GM21390 (cell line): Measurements from ENCODE around the gene HACD4.
"Not testable (repeated sequence)": the region's sequence is repeated elsewhere in the genome, so short reads cannot be mapped to it uniquely, and the experiment has no call there.

Experiments
- ATAC-seq: cut with Tn5 transposase; IDR thresholded peaks from one replicate; pipeline ENCODE4 v1.9.1; 2021; ENCODE audit not compliant: unreplicated experiment

HACD4 gene

GRCh38 chr9:21016701-21017491, 14.5 kb downstream of the HACD4 start:
- ATAC-seq, result no peak

- ATAC-seq, result no peak
Observed at GRCh38 chr9:21015995-21016394, 15.4 kb downstream of the HACD4 start.

DNA sequence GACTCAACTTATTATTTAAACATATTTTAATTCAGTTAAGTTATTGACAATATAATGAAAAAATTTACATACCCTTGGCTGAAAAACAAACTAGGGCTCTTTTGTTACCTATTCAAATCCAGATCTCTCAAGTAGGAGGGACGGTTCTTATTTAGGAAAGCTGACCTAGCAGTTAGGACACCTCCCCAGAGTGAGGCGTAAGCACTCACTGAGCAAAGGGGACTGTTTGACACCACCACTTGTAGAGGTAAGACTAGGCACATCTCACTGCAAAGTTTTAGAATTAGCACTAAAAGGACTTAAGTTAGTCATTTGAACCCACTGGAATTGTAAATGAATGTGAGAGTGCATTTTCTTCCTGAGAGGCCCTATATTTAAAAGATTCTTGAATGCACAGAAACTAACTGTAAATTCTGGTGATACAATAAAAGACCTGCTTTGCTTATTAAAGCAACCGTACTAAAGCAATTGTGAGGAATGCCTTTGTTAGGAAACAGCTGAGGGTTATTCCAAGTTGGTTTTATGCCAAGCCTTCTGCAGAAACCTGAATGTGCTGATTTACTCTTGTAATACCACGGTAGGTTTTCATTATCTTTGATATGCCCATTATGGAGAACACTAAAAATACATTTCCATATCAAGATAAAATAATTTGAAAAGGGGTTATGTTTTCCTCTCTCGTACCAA, 16.2 kb downstream of the HACD4 start:
- ATAC-seq, result no peak

GRCh38 chr9:21002040-21002439, 29.4 kb downstream of the HACD4 start:
- ATAC-seq, result no peak

GRCh38 chr9:21001581-21001980, 29.9 kb downstream of the HACD4 start:
- no peak for ATAC-seq

DNA sequence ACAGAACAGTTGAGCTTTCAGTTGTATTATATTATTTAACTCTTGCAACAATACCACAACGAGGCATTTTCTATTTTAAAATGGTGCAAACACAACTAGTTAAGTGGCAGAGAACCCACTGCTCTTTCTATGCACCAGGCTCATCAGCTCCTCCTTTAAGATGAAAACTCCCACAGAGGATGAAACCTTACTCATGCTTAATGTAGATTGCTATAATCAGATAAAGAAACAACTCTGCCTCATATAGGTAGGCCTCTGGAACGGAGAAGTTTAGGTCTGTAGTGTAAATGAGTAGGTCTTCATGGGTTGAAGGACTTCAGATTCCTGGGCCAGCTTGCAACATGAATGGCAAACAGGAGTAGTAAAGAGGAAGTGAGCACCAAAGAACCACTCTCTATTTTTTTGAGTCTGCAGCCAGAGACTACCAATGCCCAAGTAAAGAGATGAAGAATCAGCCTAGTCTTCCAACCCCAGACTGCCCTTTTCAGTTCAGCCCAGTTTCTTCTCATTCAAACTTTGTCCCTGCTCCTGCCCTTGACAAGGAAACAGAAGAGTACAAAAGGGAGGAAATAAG, 33.9 kb downstream of the HACD4 start:
- ATAC-seq, result peak; percentile 80

DNA sequence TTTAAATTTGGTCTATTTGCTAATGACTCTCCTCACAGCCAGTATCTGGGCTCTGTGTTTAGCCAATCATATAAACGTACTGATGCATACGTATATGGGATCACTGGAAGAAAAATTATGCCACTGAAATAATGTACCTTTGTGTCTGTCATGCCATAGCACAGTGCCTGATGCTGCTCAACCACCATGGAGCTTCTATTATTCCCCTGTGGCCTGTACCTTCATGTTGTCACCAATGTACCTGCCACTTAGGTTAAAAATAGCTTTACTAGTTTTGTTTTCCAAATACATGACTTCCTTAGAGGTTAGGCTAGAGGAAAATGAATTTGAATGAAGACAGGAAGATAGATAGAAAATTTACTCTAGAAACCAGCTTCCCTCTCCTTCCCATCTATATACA, 34.6 kb downstream of the HACD4 start:
- ATAC-seq, result peak; percentile 46

DNA sequence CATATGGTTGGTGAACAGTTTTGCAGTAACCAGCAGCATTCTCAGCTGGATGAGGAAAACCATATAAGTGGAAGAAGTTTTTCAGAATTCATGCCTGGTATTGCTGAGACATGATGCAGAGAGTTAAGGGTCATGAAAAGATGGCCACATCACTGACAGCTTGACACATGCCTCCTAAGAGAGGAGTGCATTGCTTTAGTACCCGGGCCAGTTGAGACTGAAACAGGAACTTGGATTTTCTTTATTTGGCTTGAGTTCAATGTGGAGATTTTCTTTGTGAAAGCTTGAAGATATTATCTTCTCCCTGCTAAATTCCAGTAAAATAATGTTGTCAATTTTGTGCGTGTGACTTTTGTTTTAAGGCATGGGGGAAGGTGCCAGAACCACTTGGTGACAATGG, 35.8 kb downstream of the HACD4 start:
- no peak for ATAC-seq

DNA sequence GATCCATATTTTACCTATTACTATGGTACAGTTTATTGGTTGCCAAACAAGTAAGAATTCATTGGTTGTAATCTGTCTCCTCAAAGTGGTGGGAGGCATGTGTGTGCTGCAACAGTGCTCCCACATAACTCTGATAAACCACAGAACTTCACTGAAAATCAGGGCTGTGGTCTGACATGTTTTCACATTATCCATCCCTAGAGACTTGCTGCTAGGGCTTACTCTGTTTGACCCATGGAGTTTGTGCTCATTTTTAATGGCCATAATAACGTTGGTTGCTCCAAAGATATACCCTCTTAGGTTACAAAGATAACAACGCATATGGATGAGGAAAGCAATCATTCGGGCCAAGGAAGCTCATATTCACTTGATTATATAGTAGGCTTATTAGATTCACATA, 37.0 kb downstream of the HACD4 start:
- no peak for ATAC-seq

- no peak for ATAC-seq
Observed at GRCh38 chr9:20990867-20991266, 40.6 kb downstream of the HACD4 start.

- no peak for ATAC-seq
Observed at GRCh38 chr9:20989923-20990341, 41.5 kb downstream of the HACD4 start.

GRCh38 chr9:20988671-20989315, 42.6 kb downstream of the HACD4 start:
- no peak for ATAC-seq

DNA sequence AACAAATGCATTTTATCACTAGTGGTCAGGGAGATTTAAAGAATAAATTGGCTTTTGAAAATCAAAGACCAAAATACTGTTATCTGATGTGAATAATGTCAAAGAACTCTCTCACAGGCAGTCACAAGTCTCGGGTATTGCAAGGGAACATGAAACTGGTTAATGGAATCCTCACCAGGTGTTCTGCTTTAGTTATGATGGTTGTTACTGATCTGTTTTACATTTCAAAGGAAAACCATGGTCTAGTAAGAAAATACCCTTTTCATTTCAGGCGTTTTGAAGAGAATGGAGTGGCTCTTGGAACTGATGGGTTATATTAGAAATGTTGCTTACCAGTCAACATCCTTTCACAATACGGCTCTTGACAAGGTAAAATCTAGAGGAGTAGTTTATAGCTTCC, 43.4 kb downstream of the HACD4 start:
- no peak for ATAC-seq

GRCh38 chr9:20987521-20987920, 43.9 kb downstream of the HACD4 start:
- no peak for ATAC-seq

DNA sequence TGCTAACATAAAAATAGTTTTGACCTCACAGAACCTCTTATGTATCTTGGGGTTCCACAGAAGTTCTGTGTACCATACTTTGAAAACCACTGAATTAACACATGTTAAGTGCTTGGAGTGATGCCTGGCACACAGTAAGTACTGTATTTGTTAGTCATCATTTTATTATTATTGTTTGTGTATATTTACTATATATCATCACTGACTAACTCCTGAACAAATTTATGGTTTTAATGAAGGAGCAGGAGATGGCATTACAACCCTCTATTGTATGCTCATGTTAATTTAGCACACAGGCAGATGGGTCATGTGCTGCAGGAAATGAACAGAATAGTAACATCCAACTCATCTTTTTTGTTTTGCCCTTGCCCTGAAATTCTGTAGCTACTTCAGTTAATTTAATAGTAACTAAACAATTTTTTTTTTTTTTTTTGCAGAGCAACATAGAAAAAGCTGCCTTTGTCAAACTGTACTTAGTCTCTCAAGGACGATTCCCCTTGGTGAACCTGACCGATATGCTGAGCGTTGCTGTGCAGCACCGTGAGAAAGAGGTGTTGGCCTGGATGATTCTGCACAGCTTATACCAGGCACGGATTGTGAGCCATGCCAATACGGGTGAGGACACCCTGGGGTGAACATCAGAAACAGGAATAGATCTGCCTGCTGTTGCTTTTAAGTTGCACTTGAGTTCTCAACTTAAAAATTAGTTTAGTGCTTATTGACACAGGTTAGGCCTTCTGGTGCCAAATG, 45.4 kb downstream of the HACD4 start:
- ATAC-seq, result no peak

GRCh38 chr9:20984506-20984905, 46.9 kb downstream of the HACD4 start:
- ATAC-seq, result no peak

DNA sequence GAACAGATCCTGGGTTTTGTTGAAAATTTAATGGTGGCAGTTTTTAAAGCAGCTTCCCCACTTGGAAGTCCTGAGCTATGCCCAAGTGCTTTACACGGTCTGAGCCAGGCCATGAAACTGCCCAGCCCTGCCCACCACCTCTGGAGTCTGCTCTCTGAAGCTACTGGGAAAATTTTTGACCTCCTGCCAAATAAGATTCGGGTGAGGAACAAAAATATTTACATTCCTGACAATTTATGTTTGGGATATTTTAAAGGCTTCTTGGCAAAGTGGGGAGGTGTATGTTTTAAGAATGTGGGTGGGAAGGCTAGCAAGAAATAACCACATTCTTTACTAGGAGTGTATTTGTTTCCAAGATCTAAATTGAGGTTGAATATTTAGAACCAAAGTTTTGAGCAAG, 50.0 kb downstream of the HACD4 start:
- peak; percentile 8 for ATAC-seq

DNA sequence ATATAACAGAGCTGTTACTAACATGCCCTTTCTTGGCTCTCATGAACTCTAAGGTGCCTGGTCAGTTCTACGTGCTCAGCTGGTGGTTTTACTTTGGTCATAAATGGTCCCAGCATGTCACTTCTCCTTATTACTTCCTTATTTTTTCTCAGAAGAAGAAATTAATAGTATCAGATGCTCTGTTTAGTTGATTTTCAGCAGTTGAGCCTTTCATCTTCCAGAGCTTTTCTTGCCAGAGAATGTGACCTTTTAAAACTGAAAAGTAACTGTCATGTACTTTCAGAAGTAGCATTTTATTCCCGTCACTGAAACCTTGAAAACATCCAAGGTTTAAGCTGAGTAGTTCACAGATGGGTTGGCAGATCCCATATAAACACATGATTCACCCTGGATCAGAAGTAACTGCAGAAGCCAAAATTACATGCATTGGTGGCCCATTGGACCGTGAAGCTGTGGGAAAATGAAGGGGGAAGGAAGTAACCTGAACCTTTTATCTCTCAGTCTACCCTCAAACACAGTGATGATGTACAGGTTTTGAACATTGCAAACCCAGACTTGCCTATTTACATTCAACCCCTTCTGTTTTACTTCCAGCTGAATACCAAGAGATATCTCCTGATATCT, 50.5 kb downstream of the HACD4 start:
- peak; percentile 79 for ATAC-seq

DNA sequence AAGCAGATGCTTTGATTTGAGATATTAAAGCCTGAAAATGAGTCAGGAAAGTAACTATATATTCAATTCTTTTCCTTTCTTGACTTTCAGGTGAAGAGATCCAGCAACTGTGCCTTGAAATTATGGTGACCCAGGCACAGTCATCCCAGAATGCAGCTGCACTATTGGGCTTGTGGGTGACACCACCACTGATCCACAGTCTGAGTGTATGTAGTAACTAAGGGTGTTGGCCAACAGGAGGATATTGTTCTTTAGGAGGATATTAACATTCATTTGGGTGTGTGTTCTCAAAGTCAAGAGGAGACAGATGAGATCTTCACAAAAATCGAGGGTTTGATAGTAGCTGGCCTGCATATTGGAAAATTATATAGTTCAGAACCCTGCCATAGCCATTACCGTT, 53.2 kb downstream of the HACD4 start:
- no peak for ATAC-seq

DNA sequence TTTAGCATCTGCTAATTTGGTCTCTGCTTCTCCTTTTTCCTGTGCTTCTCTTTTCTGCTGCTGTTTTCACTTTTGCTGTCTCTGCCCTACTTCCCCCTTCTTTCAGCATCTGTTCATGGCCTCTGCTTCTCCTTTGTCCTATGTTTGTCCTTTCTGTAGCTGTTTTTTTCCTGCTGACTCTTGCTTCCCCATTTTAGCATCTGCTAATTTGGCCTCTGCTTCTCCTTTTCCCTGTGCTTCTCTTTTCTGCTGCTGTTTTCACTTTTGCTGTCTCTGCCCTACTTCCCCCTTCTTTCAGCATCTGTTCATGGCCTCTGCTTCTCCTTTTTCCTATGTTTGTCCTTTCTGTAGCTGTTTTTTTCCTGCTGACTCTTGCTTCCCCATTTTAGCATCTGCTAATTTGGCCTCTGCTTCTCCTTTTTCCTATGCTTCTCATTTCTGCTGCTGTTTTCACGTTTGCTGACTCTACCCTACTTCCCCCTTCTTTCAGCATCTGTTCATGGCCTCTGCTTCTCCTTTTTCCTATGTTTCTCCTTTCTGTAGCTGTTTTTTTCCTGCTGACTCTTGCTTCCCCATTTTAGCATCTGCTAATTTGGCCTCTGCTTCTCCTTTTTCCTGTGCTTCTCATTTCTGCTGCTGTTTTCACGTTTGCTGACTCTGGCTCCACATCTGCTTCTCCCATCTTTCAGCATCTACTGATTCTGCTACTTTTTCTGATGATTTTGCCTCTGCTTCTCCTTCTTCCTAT, 57.1 kb downstream of the HACD4 start:
- ATAC-seq, result not testable (repeated sequence)
